Right lobe of liver (tissue), 4 donors: ENCODE measurements around the gene BDKRB2.

ENCODE experiments used
- CTCF ChIP-seq, 4 donors: fragments of 200-600 bp in 3 of 4; fragments of 450-650 bp in 1 of 4; IDR thresholded peaks; one replicate each; pipeline versions ENCODE4 v1.5.1 to v1.8.0; 2016 to 2022; ENCODE audit warnings: antibody characterized with exemption in 4 of 4, mild to moderate bottlenecking in 2 of 4
- POLR2A ChIP-seq: fragments of 450-650 bp; IDR thresholded peaks from one replicate; pipeline ENCODE4 v1.6.1; 2017; ENCODE audit warnings: antibody characterized with exemption, mild to moderate bottlenecking
- donor health status: DM: no; HTN: no; CAD: no.
- donor health status: DM: no; HTN: no; CAD: no.
- donor health status: DM: no; HTN: yes; CAD: no.

- TF ChIP-seq CTCF (IDR thresholded peaks at IDR 0.05), result no peak
- TF ChIP-seq POLR2A, result no peak
These were observed 1.5 kb upstream of the BDKRB2 start for GRCh38 chr14:96203116-96203515.
